Heart left ventricle (tissue), 16 donors: Measurements from ENCODE around the gene TGFB1. TPM values are rescaled to one million over a fixed set of nuclear protein-coding genes. Genes with fewer than 3 reads are reported as not detected.

Experiments
- ATAC-seq, 4 donors: fragments of 200-7000 bp; cut with Tn5 transposase; one replicate each; pipeline ENCODE4 v1.9.1; 2020 to 2022; ENCODE audit warnings: moderate library complexity in 4 of 4, mild to moderate bottlenecking in 3 of 4, moderate number of reproducible peaks in 1 of 4
- DNase-seq, 5 donors: peaks; one replicate each; pipeline ENCODE4 v3.0.0-alpha.2; 2020
- H3K27ac ChIP-seq, 12 donors: fragments of 200-600 bp; sonication (generic) in 4 of 12; one replicate each; pipeline versions ENCODE4 v1.5.0 to v1.8.0; 2016 to 2022; ENCODE audit warnings: mild to moderate bottlenecking in 2 of 12
- H3K27me3 ChIP-seq, 9 donors: fragments of 200-600 bp; sonication (generic) in 2 of 9; one replicate each; pipeline versions ENCODE4 v1.5.1 to v1.8.0; 2016 to 2022; ENCODE audit warnings: mild to moderate bottlenecking in 3 of 9
- H3K36me3 ChIP-seq, 9 donors: fragments of 200-600 bp; sonication (generic) in 2 of 9; one replicate each; pipeline versions ENCODE4 v1.5.0 to v1.8.0; 2018 to 2022; ENCODE audit warnings: mild to moderate bottlenecking in 2 of 9
- H3K4me1 ChIP-seq, 12 donors: fragments of 200-600 bp; sonication (generic) in 4 of 12; one replicate each; pipeline versions ENCODE4 v1.5.0 to v1.8.0; 2016 to 2022; ENCODE audit warnings: mild to moderate bottlenecking in 3 of 12
- H3K4me3 ChIP-seq, 12 donors: fragments of 200-600 bp; sonication (generic) in 4 of 12; one replicate each; pipeline versions ENCODE4 v1.5.0 to v1.8.0; 2017 to 2022; ENCODE audit warnings: mild to moderate bottlenecking in 9 of 12, moderate library complexity in 4 of 12
- H3K9me3 ChIP-seq, 12 donors: fragments of 200-600 bp; sonication (generic) in 4 of 12; one replicate each; pipeline versions ENCODE4 v1.5.0 to v1.8.0; 2016 to 2022; ENCODE audit warnings: mild to moderate bottlenecking in 1 of 12
- CTCF ChIP-seq, 12 donors: fragments of 200-600 bp; sonication (generic) in 4 of 12; IDR thresholded peaks; one replicate each; pipeline versions ENCODE4 v1.5.0 to v1.8.0; 2018 to 2022; ENCODE audit warnings: antibody characterized with exemption in 12 of 12, mild to moderate bottlenecking in 5 of 12
- POLR2A ChIP-seq, 2 donors: fragments of 450-650 bp; IDR thresholded peaks; one replicate each; pipeline ENCODE4 v1.6.1; 2017; ENCODE audit warnings: antibody characterized with exemption in 2 of 2, mild to moderate bottlenecking in 2 of 2, moderate library complexity in 2 of 2
- WGBS, 4 donors: extraction: QIAGEN DNeasy Blood & Tissue Kit in 2 of 4; methylation state at CpG; one replicate each; pipeline versions ENCODE4 v1.1.5 to v1.1.7; 2013 to 2018; 5-methylcytosine and 5-hydroxymethylcytosine counted together
- intact Hi-C, 10 donors: fragments of 100-400 bp; cut with DNase I; formaldehyde crosslinking; loops; one replicate each; pipeline versions ENCODE4 v1.11.1 to v1.14.2; 2022
- polyA plus RNA-seq, 2 donors: library from polyadenylated mRNA; stranded (reverse); fragments of 200-250 nt; gene quantifications; one replicate each; pipeline ENCODE4 v1.2.3, GENCODE V29; 2013
- total RNA-seq, 9 donors: library from RNA; depleted of rRNA in 2 of 9; stranded (reverse); fragments of >200 nt in 2 of 9; fragmentation: NEBNext Ultra II Directional in 3 of 9; extraction: Animal tissue kit (Norgen Biotek cat#: 25700) in 3 of 9; gene quantifications; one replicate each; pipeline versions ENCODE4 v1.1.0 to v1.2.4, GENCODE V29; 2016 to 2023
- donor health status: ischemic (EF 13 %, LVEDD 7.1; RV severe dilation, severe dysfunction).
- donor health status: healthy with polysubstance abuse.
- donor health status: DM: no; HTN: yes; CAD: no.
- donor health status: DM: no; HTN: no; CAD: no.
- donor health status: ischemic (EF 25% LVEDD 6.9; RV normal size, moderate dysfunction).
- donor health status: ischemic (EF 25% LVEDD 5.7; RV mildly dilated, moderate dysfunction).
- donor health status: healthy.
- donor health status: DM: yes; HTN: yes; CAD: no.
- donor health status: ischemic (EF 35%, LVEDD 5.7; RV mildly dilated, moderate dysfunction).
- donor health status: nonischemic (EF 11% LVEDD 7.7; RV severe dilation, severe dysfunction).
- donor health status: DM: yes; HTN: yes; CAD: no.
- donor health status: PGD.
- donor health status: ischemic (EF 29% LVEDD 5.4; RV normal size, mild dysfunction).
- donor health status: nonischemic (EF 23%, LVEDD 6.1; RV moderate dilation, normal function).

The TGFB1 gene
- total and polyA plus RNA-seq, 11 donors: 9.4 to 68.8 (median 13.9) TPM

- no peaks in the 10 kb centered on the region for H3K27me3 ChIP-seq
- H3K4me1 ChIP-seq: peaks cover 4 to 85% (median 79%) of the 10 kb centered on the region in 12 donors
- no peak overlapping the region for H3K4me3 ChIP-seq
- DNase-seq (peak in 1 of 5 donors; percentile 48), ATAC-seq (no peak)
- intact Hi-C loops: loop anchor here in 6 of 10 donors (2.0 to 10.0 kb wide), 5 partner anchors 13 to 241 kb away; partner anchors contain the start of genes B3GNT8 (in 1 of the 6) and CCDC97 (in 1 of the 6)
- no peaks in the 10 kb centered on the region for H3K9me3 ChIP-seq
- H3K27ac ChIP-seq: peak overlapping the region; percentile 76 to 95 (median 89)
- TF ChIP-seq POLR2A (IDR thresholded peaks at IDR 0.05) (no peak), CTCF (IDR thresholded peaks at IDR 0.05) (no peak)
- H3K36me3 ChIP-seq: peaks cover 0 to 43% (median 24%) of the 10 kb centered on the region in 9 donors
- 62 to 78% (median 70%) methylated on average over 7 of the region's 7 CpGs for WGBS, 4 donors
These were observed 29.5 kb downstream of the TGFB1 start for GRCh38 chr19:41324231-41324702.

GRCh38 chr19:41323430-41324125 is 30.1 kb downstream of the TGFB1 start:
- ATAC-seq (peak; percentile 13 to 69 (median 49)), DNase-seq (peak; percentile 67 to 85 (median 81))
- WGBS, 4 donors: 52 to 66% (median 60%) methylated on average over 15 to 16 of the region's 16 CpGs
- TF ChIP-seq POLR2A (IDR thresholded peaks at IDR 0.05) (no peak), CTCF (IDR thresholded peaks at IDR 0.05) (no peak)
- intact Hi-C loops: loop anchor here in 6 of 10 donors (2.0 to 10.0 kb wide), 5 partner anchors 13 to 241 kb away; partner anchors contain the start of genes B3GNT8 (in 1 of the 6) and CCDC97 (in 1 of the 6)
- Histone ChIP-seq H3K27ac (peak overlapping the region; percentile 76 to 95 (median 89)), H3K9me3 (no peaks in the 10 kb centered on the region), H3K27me3 (no peaks in the 10 kb centered on the region), H3K4me3 (no peak overlapping the region), H3K36me3 (peaks cover 3 to 45% (median 28%) of the 10 kb centered on the region in 9 donors), H3K4me1 (peaks cover 4 to 78% (median 73%) of the 10 kb centered on the region in 12 donors)

DNA sequence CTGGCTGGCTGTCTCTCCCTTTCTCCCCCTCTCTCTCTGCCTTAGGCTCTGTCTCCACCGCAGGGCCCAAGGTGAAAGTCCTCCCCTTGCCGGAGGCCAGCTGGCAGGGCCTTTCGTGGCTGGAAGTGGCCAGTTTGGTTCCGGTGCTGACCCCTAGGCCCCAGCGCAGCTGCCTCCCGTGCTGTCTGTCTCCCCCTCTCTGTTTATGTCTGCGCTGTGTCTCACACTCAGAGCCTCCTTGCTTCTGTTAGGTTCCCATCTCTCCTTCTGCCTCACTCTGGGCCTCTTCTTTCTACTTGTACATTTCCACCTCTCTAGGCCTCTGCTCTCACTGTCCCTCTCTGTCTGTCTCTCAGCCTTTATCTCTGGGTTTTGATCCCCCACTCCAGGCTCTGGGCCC is 30.7 kb downstream of the TGFB1 start:
- H3K27ac ChIP-seq: peak overlapping the region; percentile 76 to 95 (median 89)
- no peaks in the 10 kb centered on the region for H3K9me3 ChIP-seq
- intact Hi-C loops: loop anchor here in 6 of 10 donors (5.0 to 10.0 kb wide), 4 partner anchors 34 to 242 kb away; partner anchors contain the start of gene B3GNT8 (in 1 of the 6)
- no peak overlapping the region for H3K4me3 ChIP-seq
- H3K4me1 ChIP-seq: peaks cover 4 to 73% (median 67%) of the 10 kb centered on the region in 12 donors
- H3K36me3 ChIP-seq: peaks cover 3 to 48% (median 33%) of the 10 kb centered on the region in 9 donors
- WGBS, 4 donors: 63 to 77% (median 65%) methylated on average over 7 of the region's 7 CpGs
- H3K27me3 ChIP-seq: no peaks in the 10 kb centered on the region
- peak in 1 of 4 donors; percentile 11 for ATAC-seq
- peak in 4 of 5 donors; percentile 36 to 80 (median 65) for DNase-seq
- TF ChIP-seq CTCF (IDR thresholded peaks at IDR 0.05): no peak
- TF ChIP-seq POLR2A (IDR thresholded peaks at IDR 0.05): no peak

GRCh38 chr19:41322451-41322850 is 31.3 kb downstream of the TGFB1 start:
- intact Hi-C loops: loop anchor here in 6 of 10 donors (5.0 to 10.0 kb wide), 4 partner anchors 35 to 242 kb away; partner anchors contain the start of gene B3GNT8 (in 1 of the 6)
- Histone ChIP-seq H3K9me3 (no peaks in the 10 kb centered on the region), H3K36me3 (peaks cover 3 to 54% (median 39%) of the 10 kb centered on the region in 9 donors)

More at GRCh38 chr19:41322451-41322850, 31.3 kb downstream of the TGFB1 start:
- no peak for ATAC-seq
- no peak for DNase-seq
- no peak overlapping the region for H3K4me3 ChIP-seq
- H3K27ac ChIP-seq: peak overlapping the region; percentile 76 to 95 (median 89)
- no peaks in the 10 kb centered on the region for H3K27me3 ChIP-seq
- TF ChIP-seq CTCF (IDR thresholded peaks at IDR 0.05) (no peak), POLR2A (IDR thresholded peaks at IDR 0.05) (no peak)
- H3K4me1 ChIP-seq: peaks cover 4 to 67% (median 62%) of the 10 kb centered on the region in 12 donors
- WGBS, 4 donors: 85 to 91% (median 90%) methylated on average over 9 to 11 of the region's 11 CpGs
